IMR-90 (cell line): ENCODE results near the gene STK32A.

ENCODE experiments used
- BHLHE40 ChIP-seq: fragments of 150-350 bp; IDR thresholded peaks from 2 replicates; pipeline ENCODE4 v1.6.1; 2016; ENCODE audit warnings: mild to moderate bottlenecking, low read depth, low read length
- CEBPB ChIP-seq: IDR thresholded peaks from 2 replicates; pipeline ENCODE4 v1.6.1; 2012; ENCODE audit warnings: low read depth, low read length, improper control_type of control experiment
- CTCF ChIP-seq: conservative IDR thresholded peaks from 2 replicates; pipeline ENCODE4 v1.5.1; 2012; ENCODE audit warnings: mild to moderate bottlenecking, low read depth, low read length, improper control_type of control experiment
- MXI1 ChIP-seq: IDR thresholded peaks from 2 replicates; pipeline ENCODE4 v1.6.1; 2012; ENCODE audit warnings: low read depth, mild to moderate bottlenecking, low read length, moderate library complexity, borderline replicate concordance
- NFE2L2 ChIP-seq: fragments of 150-350 bp; IDR thresholded peaks from 2 replicates; pipeline ENCODE4 v1.6.1; 2016; ENCODE audit warnings: low read depth, mild to moderate bottlenecking, low read length
- POLR2A ChIP-seq: IDR thresholded peaks from 2 replicates; pipeline ENCODE4 v1.6.1; 2012; ENCODE audit warnings: mild to moderate bottlenecking, low read depth, low read length
- SMC3 ChIP-seq: fragments of 150-350 bp; IDR thresholded peaks from 2 replicates; pipeline ENCODE4 v1.6.1; 2016; ENCODE audit warnings: low read depth, mild to moderate bottlenecking, antibody characterized with exemption, low read length, moderate library complexity
- USF2 ChIP-seq: fragments of 150-350 bp; IDR thresholded peaks from 2 replicates; pipeline ENCODE4 v1.6.1; 2017; ENCODE audit warnings: mild to moderate bottlenecking, antibody characterized with exemption, low read length, low read depth

- no peak for TF ChIP-seq CTCF
- no peak for TF ChIP-seq BHLHE40
- TF ChIP-seq NFE2L2: no peak
- no peak for TF ChIP-seq POLR2A
- TF ChIP-seq USF2: no peak
- TF ChIP-seq CEBPB: no peak
- no peak for TF ChIP-seq SMC3
- no peak for TF ChIP-seq MXI1
These were observed 26.7 kb upstream of the STK32A start for GRCh38 chr5:147208134-147208533.
